ENCODE results near the gene AHNAK.
"Not testable (repeated sequence)": the region's sequence is repeated elsewhere in the genome, so short reads cannot be mapped to it uniquely, and the experiment has no call there.

Gene AHNAK

GRCh38 chr11:62452839-62453468 lies 93.7 kb downstream of the AHNAK start:
- no peak overlapping the region for H3K4me3 ChIP-seq (ENCODE audit: low read depth, low read length)
- no peak for DNase-seq (ENCODE audit: low read depth)
- no peak for TF ChIP-seq CTCF (IDR thresholded peaks at IDR 0.05; ENCODE audit: control insufficient read depth, extremely low read depth, insufficient read depth)

GRCh38 chr11:62452261-62452660 lies 94.3 kb downstream of the AHNAK start:
- no peak for DNase-seq (ENCODE audit: low read depth)
- H3K4me3 ChIP-seq (ENCODE audit: low read depth, low read length), result no peak overlapping the region
- no peak for TF ChIP-seq CTCF (IDR thresholded peaks at IDR 0.05; ENCODE audit: control insufficient read depth, extremely low read depth, insufficient read depth)

GRCh38 chr11:62451241-62451621 lies 95.4 kb downstream of the AHNAK start:
- no peak for DNase-seq (ENCODE audit: low read depth)
- TF ChIP-seq CTCF (IDR thresholded peaks at IDR 0.05; ENCODE audit: control insufficient read depth, extremely low read depth, insufficient read depth), result no peak
- no peak overlapping the region for H3K4me3 ChIP-seq (ENCODE audit: low read depth, low read length)

GRCh38 chr11:62450543-62451240 lies 95.9 kb downstream of the AHNAK start:
- no peak for TF ChIP-seq CTCF (IDR thresholded peaks at IDR 0.05; ENCODE audit: control insufficient read depth, extremely low read depth, insufficient read depth)
- H3K4me3 ChIP-seq (ENCODE audit: low read depth, low read length), result no peak overlapping the region
- no peak for DNase-seq (ENCODE audit: low read depth)

GRCh38 chr11:62449912-62450311 lies 96.7 kb downstream of the AHNAK start:
- not testable (repeated sequence) for DNase-seq (ENCODE audit: low read depth); H3K4me3 ChIP-seq (ENCODE audit: low read depth, low read length)

- H3K4me3 ChIP-seq (ENCODE audit: low read depth, low read length), result no peak overlapping the region
- DNase-seq (ENCODE audit: low read depth), result no peak
- TF ChIP-seq CTCF (IDR thresholded peaks at IDR 0.05; ENCODE audit: control insufficient read depth, extremely low read depth, insufficient read depth), result no peak
Observed at GRCh38 chr11:62449451-62449851, 97.2 kb downstream of the AHNAK start.

- H3K4me3 ChIP-seq (ENCODE audit: low read depth, low read length), result no peak overlapping the region
- TF ChIP-seq CTCF (IDR thresholded peaks at IDR 0.05; ENCODE audit: control insufficient read depth, extremely low read depth, insufficient read depth), result no peak
- peak; percentile 34 for DNase-seq (ENCODE audit: low read depth)
Observed at GRCh38 chr11:62446091-62446490, 100.5 kb downstream of the AHNAK start.

All from LNCaP clone FGC (cell line).